Karpas-422 (cell line): ENCODE results near the gene TANGO2. TPM values are rescaled to one million over a fixed set of nuclear protein-coding genes. Genes with fewer than 3 reads are reported as not detected.

Experiments used
- DNase-seq: peaks from one replicate; pipeline ENCODE4 v3.0.0-alpha.2; 2015
- H2AFZ ChIP-seq: fragments of 200-600 bp; sonication (generic); 2 replicates; pipeline ENCODE4 v1.6.1; 2014; ENCODE audit warnings: antibody characterized with exemption, low read length, mixed read lengths
- H3K27ac ChIP-seq: fragments of 200-600 bp; sonication (generic); 2 replicates; pipeline ENCODE4 v1.5.1; 2014; ENCODE audit warnings: mild to moderate bottlenecking, low read length, moderate library complexity
- H3K27me3 ChIP-seq: fragments of 200-600 bp; sonication (generic); 2 replicates; pipeline ENCODE4 v1.6.1; 2014; ENCODE audit warnings: low read length, mixed read lengths
- H3K36me3 ChIP-seq: fragments of 200-600 bp; sonication (generic); 2 replicates; pipeline ENCODE4 v1.6.1; 2014; ENCODE audit warnings: low read length, mixed read lengths; ENCODE audit not compliant: insufficient read depth
- H3K4me1 ChIP-seq: fragments of 200-600 bp; sonication (generic); 2 replicates; pipeline ENCODE4 v1.6.1; 2014; ENCODE audit warnings: mild to moderate bottlenecking, low read length, mixed read lengths
- H3K4me2 ChIP-seq: fragments of 200-600 bp; sonication (generic); 2 replicates; pipeline ENCODE4 v1.6.1; 2014; ENCODE audit warnings: low read length, low read depth, mild to moderate bottlenecking; ENCODE audit not compliant: poor library complexity, severe bottlenecking
- H3K4me3 ChIP-seq: fragments of 200-600 bp; sonication (generic); 2 replicates; pipeline ENCODE4 v1.5.1; 2014; ENCODE audit warnings: mild to moderate bottlenecking, antibody characterized with exemption, low read length, mixed read lengths
- H3K79me2 ChIP-seq: fragments of 200-600 bp; sonication (generic); 2 replicates; pipeline ENCODE4 v1.6.1; 2014; ENCODE audit warnings: mild to moderate bottlenecking, low read length, mixed read lengths
- H3K9ac ChIP-seq: fragments of 200-600 bp; sonication (generic); 2 replicates; pipeline ENCODE4 v1.6.0; 2014; ENCODE audit warnings: low read length
- H3K9me2 ChIP-seq: fragments of 200-600 bp; sonication (generic), shearing (Covaris generic); replicated peaks from 2 replicates; pipeline ENCODE4 v1.6.0; 2014; ENCODE audit warnings: mild to moderate bottlenecking, low read length, moderate library complexity; ENCODE audit not compliant: insufficient read depth
- H3K9me3 ChIP-seq: fragments of 300-700, 200-600 bp; sonication (generic); 2 replicates; pipeline ENCODE4 v1.6.1; 2014; ENCODE audit warnings: low read length, mixed read lengths
- H4K20me1 ChIP-seq: fragments of 200-600 bp; sonication (generic); 2 replicates; pipeline ENCODE4 v1.6.1; 2014; ENCODE audit warnings: mild to moderate bottlenecking, antibody characterized with exemption, low read length, low read depth; ENCODE audit not compliant: insufficient read depth
- small RNA-seq: library from RNA; depleted of rRNA; stranded (forward); fragments of <200 nt; gene quantifications from one replicate; pipeline ENCODE3, GENCODE V24; 2014
- total RNA-seq: library from RNA; depleted of rRNA; stranded (reverse); fragments of >200 nt; shearing (Covaris generic); gene quantifications from 2 replicates; pipeline ENCODE4 v1.2.3, GENCODE V29; 2014; ENCODE audit warnings: low replicate concordance; rRNA removed

TANGO2 gene
- total RNA-seq, 1 experiment from 2014 or later, result 39.0 TPM

DNA sequence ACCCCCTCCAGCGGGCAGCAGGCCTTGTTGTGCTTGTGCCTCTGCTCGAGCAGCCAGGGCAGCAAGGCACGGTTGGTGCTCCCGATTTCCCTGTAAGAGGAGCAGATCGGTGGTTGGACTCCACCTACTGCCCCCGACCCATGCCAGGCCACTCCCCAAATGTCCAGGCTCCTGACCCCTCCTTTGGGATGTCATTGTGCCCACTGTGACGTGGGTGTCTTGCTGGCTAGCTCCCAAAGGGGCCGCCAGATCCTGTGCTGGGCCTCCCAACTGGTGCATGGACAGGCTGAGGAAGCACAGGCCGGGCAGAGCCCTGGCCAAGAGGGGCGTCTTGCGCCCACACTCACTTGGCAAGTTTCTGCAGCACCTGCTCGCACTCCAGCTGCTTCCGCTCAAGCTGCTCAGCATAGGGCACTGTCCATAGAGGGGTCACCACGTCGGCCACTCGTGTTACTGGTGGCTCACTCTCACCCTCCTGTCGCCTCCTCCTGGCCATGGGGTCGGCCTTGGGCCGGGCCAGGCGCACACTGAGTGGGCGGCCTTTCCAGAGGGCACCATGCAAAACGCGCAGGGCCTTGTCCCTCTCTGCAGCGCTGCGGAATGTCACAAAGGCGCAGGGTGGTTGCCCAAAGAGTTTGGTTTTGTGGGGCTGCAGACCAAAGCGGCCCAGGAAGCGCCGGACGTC is 94.9 kb downstream of the TANGO2 start, which contains the start of gene RANBP1:
Gene RANBP1 (plus strand): TSS at position 414 of the 685 bp plus-strand sequence. CDS start 81 bp downstream, at position 495.
- Histone ChIP-seq H3K4me1 (peaks cover 50% of the 10 kb centered on the region), H4K20me1 (peaks cover 20% of the 10 kb centered on the region), H3K9me2 (no peaks in the 10 kb centered on the region), H3K4me3 (peak within 1 kb of the TSS; percentile 94), H3K36me3 (peaks cover 31% of the 10 kb centered on the region), H3K27me3 (no peaks in the 10 kb centered on the region), H3K4me2 (peak within 1 kb of the TSS; percentile 88), H3K79me2 (peaks cover 64% of the 10 kb centered on the region), H3K9ac (peak within 1 kb of the TSS; percentile 89), H3K9me3 (no peaks in the 10 kb centered on the region), H3K27ac (peak within 1 kb of the TSS; percentile 54), H2AFZ (no peak within 1 kb of the TSS)
- no peak for DNase-seq

DNA sequence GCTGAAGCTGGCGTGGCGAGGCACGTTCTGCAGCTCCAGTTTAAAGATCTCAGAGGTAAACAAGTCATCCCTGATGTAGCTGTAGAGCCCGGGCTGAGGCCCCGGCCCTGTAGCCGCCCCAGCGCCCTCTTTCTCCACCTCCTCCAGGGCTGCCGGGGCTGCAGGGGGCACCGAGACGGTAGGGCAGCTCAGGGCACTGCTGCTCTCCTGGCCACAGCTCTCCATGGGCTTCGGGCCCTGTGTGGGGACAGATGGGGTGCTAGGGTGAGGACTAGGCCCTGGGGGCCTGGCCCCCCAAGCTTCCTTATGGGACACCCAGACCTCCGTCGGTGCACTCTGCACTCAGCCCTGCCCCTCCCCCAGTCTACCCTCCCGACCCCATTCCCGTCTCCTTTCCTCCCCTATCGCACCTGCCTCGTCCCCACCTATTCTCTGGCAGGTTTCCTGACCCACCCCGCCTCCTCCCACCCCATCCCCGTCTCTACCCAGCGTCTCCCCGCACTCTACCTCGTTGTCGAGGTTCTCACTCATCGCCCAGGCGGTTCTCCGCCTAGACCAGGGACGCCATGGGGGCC is 95.6 kb downstream of the TANGO2 start:
- peak overlapping the region; percentile 88 for H3K4me2 ChIP-seq
- H3K27me3 ChIP-seq, result no peaks in the 10 kb centered on the region
- no peak overlapping the region for H2AFZ ChIP-seq
- peaks cover 68% of the 10 kb centered on the region for H3K79me2 ChIP-seq
- peak overlapping the region; percentile 94 for H3K4me3 ChIP-seq
- peak overlapping the region; percentile 89 for H3K9ac ChIP-seq
- peaks cover 31% of the 10 kb centered on the region for H3K36me3 ChIP-seq
- peaks cover 44% of the 10 kb centered on the region for H3K4me1 ChIP-seq
- peak; percentile 66 for DNase-seq
- no peaks in the 10 kb centered on the region for H3K9me2 ChIP-seq
- peak overlapping the region; percentile 54 for H3K27ac ChIP-seq
- peaks cover 21% of the 10 kb centered on the region for H4K20me1 ChIP-seq
- H3K9me3 ChIP-seq, result no peaks in the 10 kb centered on the region

Small RNA genes within 50 kb of the gene (small RNA-seq; reads per million reads assigned to genes)
- gene MIR185 (8.3 reads per million, percentile 89 among the genes with 10 or more reads in this experiment), gene MIR6816 (not detected), gene RF00017 (not detected)

Other genes starting within 250 kb of the TANGO2 start
- 4.4 and 8.5 TPM in 2 replicates for gene GNB1L, start 166.2 kb upstream of the TANGO2 start, total RNA-seq
- 6.5 and 12.2 TPM in 2 replicates for gene RTL10, start 166.2 kb upstream of the TANGO2 start, total RNA-seq
- 72.0 and 181 TPM in 2 replicates for gene COMT, start 79.3 kb upstream of the TANGO2 start, total RNA-seq
- 7.0 and 20.7 TPM in 2 replicates for gene TXNRD2, start 79.3 kb upstream of the TANGO2 start, total RNA-seq
- 4.3 and 13.7 TPM in 2 replicates for gene ARVCF, start 4.3 kb upstream of the TANGO2 start, total RNA-seq
- 16.4 and 26.6 TPM in 2 replicates for gene DGCR8, start 59.1 kb downstream of the TANGO2 start, total RNA-seq
- 133 and 205 TPM in 2 replicates for gene RANBP1, start 95.0 kb downstream of the TANGO2 start, total RNA-seq
- gene TRMT2A, start 96.1 kb downstream of the TANGO2 start, total RNA-seq, result 54.8 and 130 TPM in 2 replicates
- gene ZDHHC8, start 110.7 kb downstream of the TANGO2 start, total RNA-seq, result 8.9 and 11.5 TPM in 2 replicates
- not detected in 2 replicates for gene CCDC188, start 129.9 kb downstream of the TANGO2 start, total RNA-seq
- gene RTN4R, start 247.2 kb downstream of the TANGO2 start, total RNA-seq, result 0.29 and 0.30 TPM in 2 replicates